Activated T-cell treated with anti-CD3 and anti-CD28 coated beads, Interleukin-2, amount 50 U/mL, for 48 hours (primary cell): ENCODE results near the gene JAZF1.

Experiments
- DNase-seq, 2 experiments: peaks; one replicate each; pipeline ENCODE4 v3.0.0-alpha.2; 2020

Gene JAZF1

GRCh38 chr7:28133872-28134271 is 46.7 kb downstream of the JAZF1 start:
- DNase-seq: no peak

GRCh38 chr7:28132959-28133870 is 47.4 kb downstream of the JAZF1 start:
- DNase-seq: no peak

DNA sequence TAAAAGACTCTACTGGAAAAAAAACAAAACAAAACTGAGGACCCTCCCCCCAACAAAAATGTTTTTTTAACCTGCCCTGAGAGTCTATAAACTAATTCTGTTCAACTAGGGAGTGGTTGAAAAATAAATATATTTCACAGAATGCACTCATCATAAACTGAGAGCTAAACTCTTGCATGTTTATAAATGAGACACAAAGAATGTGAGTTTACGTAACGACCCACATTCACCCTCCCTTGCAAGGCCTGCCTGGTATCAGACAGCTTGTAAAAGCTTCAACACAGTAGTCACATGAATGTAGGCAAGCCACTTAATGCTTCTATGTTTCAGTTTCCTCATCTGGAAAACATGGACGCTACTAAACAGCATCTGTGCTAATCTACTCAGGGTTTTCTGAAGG is 50.3 kb downstream of the JAZF1 start:
- no peak for DNase-seq

DNA sequence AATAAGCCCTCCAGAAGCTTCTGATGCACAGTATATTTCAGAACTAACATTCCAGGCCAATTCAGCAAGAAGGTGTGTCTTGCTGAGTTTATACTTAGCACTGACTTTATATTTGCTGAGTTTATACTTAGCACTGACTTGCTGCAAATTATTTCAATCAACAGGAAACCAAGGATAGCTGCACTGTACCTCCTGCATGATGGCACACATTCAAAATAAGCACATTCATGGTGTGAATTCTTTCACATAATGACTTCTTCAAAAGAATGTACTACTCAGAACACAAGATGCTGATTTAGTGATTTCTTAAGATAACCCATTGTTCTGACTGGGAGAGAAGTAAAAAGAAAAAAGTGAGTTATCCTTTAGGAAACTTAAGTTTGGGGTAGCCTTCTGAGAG is 52.0 kb downstream of the JAZF1 start:
- DNase-seq: no peak

DNA sequence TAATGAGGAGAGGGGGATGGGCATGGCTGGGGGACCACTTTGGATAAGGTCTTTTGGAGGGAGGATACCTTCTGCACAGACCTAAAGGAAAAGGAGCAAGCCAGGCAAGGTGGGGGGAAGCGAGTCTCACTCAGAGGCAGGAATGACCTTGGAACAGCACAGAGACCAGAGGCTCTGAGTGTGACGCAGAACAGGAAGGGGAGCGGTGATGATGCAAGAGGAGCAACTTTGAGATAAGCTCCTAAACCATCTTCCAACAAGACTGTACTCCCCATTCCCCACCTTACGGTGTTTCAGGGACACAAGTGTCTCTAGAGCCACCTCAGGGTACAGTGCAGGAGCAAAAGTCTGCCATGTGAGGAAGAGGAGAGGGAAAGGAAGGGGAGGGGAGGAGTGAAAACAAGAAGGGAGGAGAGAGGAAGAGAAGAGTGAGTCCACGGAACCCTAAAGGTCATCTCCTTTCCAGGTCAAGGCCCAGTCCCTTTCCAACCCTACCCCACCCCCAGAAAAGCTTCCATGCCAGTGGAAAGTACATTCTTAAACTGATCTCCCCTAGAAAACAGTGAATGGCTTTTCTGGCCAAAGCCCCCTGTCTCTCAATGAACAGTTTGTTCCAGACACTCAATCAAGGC is 54.1 kb downstream of the JAZF1 start:
- DNase-seq: no peak

- no peak for DNase-seq
Measured at GRCh38 chr7:28125431-28126409, 54.9 kb downstream of the JAZF1 start.

DNA sequence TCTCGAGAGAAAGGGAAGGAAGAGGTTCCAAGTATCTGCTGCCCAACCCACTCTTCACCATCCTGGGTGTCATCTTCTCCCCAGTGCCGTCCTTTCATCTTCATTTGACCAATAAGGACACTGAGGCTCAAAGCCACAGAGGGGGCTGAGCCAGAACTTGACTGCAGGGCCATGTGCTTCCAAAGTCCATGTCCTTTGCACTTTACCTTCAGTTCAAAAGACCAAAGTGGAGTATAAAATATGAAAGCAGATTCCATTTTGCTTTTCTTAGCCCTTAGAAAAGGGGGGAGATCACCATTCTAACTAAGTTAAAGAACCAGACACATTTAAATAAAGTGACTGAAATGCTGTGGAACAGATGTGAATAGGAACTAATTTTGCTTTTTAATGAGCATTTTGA is 56.2 kb downstream of the JAZF1 start:
- no peak for DNase-seq

DNA sequence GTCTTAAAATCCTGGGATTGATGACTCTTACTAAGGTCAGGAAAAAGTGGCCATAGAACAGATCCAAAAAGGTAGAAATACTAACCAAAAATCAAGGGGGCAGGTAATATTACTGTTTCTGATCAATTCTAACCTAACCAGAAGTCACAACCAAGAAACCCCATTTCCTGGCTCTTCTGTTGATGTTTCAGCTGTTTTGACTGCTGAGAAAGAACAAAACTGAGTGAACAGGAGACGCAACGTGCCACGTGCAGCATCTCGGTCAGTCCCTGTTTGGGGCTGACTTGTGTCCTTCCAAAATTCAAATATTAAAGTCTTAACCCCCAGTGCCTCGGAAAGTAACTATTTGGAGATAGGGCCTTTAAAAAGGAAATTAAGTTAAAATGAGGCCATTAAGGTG is 56.8 kb downstream of the JAZF1 start:
- DNase-seq: no peak

DNA sequence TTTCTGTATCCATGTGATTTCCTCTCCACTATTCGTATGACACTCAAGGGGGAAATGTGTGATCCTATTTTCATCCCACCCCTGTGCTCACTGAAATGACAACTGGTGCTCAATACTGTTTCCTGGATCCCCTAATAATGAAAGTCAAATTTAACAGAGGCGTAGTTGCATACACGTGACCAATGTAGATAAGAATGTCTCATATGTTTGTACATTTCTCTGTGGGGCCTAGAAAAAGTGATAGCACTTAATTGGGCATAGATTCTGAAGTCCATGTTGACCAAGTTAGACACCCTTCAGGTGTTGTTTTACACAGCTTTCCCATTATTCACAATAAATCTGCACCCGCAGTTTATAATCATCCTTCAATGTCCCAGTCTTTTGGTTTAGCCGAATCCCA is 59.1 kb downstream of the JAZF1 start:
- DNase-seq: no peak

DNA sequence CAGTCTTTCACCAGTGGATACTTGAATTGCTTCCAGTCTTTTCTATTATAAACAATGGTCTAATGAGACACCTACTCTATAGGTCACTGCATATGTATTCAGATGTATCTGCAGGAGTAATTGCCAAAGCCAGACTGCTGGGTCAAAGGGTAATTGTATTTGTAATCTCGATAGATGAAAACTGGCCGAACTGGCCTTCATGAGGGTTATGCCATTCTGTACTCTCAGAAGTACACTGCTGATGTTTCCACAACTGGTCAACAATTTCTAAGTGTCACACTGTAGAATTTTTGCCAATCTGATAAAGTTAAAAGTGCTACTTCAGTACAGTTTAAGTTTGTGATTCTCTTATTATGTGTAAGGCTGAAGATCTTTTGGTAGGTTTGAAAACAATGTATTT is 64.6 kb downstream of the JAZF1 start:
- no peak for DNase-seq

GRCh38 chr7:28115261-28115660 is 65.3 kb downstream of the JAZF1 start:
- DNase-seq: no peak

GRCh38 chr7:28114056-28114455 is 66.5 kb downstream of the JAZF1 start:
- DNase-seq: no peak

DNA sequence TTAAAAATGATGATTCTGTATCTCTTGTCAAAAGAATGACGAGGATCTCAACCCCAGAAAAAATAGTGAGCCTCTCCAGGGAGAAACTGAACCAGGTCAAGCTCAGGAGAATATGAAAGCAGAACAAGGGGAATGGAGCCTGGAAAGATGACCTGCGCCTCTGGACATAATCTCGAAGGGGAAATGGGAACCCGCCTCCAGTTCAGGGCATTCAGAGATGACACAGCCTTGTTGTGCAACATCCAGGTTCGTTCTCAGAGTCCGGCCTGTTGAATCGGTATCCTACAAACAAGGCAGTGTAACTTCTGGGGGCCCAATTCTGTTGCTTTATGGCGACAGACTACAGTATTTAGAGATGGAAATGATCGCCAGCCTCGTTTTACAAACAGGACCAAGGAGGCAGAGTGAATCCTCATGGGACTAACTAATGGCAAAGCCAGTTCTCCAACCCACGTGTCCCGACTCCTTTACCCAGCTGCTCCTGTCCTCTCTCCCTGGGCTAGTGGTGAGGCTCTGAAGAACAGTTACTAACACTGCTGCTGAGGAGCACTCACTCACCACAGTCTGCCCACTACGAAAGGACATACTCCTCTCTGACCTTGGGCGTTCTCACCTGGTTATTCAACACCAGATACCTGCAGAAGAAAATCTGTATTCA is 67.6 kb downstream of the JAZF1 start:
- DNase-seq: no peak

DNA sequence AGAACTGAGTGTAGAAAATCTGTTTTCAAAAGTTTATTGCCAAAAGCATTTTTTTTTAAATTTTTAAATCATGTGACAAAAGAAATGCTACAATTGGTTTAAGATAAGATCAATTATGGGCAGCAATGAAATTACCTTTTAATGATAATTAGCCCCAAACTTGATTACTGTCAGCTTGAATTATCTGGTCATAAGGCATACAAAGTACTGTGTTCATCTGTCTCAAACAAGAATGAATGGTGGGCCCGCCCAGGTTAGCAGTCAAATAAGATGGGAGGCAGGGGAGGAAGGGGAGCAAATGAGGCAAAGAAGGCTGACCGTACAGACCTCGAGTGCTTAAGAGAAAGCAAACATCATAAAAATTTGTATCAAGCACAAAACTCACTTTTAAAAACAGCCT is 68.1 kb downstream of the JAZF1 start:
- no peak for DNase-seq

DNA sequence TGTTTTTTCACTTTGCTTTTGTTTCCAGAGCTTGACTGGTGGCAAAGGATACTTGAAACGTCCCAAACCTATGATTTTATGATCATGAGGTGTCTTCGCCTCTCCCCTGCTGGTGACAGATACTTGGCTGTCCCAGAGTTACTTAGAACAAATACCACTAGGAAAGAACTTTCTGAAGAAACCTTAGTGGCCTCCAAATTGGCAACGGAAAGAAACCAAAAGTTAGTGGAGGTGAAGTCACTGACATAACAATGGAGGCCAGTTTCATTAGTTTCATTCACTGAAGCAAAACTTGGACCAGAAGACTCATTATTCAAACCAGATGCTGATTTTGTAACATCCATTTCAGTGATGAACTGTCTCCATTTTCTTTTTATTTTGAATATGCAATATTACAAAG is 68.6 kb downstream of the JAZF1 start:
- no peak for DNase-seq

- no peak for DNase-seq
Measured at GRCh38 chr7:28110427-28111012, 70.1 kb downstream of the JAZF1 start.

- no peak for DNase-seq
Measured at GRCh38 chr7:28108747-28109146, 71.8 kb downstream of the JAZF1 start.

GRCh38 chr7:28107960-28108359 is 72.6 kb downstream of the JAZF1 start:
- DNase-seq: no peak

- DNase-seq: no peak
Measured at GRCh38 chr7:28106321-28106829, 74.2 kb downstream of the JAZF1 start.

- DNase-seq: no peak
Measured at GRCh38 chr7:28105234-28105633, 75.4 kb downstream of the JAZF1 start.

DNA sequence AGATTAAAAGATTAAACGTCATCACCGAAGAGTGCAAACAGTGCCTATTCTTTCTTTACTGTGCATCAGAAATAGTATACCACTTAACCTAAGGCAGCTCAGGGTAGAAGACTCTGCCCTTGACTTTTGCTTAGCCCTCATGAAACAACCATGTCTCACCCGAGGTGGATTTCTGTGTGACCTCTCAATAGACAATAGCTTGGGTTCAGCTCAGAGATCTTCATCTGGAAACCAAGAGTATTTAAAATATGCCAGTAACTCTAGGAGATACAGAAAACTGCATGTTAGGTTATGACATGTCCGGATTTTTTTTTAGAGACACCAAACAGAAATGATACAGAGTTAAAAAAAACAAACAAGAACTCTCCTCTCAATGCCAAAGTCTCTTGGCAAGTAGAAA is 75.8 kb downstream of the JAZF1 start:
- DNase-seq: no peak

DNA sequence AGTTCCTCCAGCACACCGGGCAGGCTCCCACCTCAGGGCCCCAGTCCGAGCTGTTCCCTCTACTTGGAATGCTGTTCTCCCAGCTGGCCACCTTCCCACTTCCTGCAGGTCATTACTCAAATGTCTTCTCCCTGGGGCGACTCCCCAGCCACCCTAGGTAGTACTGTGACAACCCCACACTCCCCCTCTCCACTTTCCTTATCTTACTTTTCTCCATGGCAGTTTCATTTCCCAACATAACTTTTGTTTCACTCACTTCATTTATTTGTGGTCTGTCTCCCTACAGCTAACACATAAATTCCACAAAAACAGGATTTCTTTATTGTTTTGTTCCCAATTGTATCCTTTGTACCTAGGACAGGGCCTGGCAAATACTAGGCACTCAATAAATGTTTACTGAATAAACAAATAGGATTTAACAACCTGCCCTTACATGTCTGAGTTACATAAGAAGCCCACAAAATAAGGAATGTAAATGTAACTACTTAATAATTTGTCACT is 76.5 kb downstream of the JAZF1 start:
- no peak for DNase-seq
